Upper lobe of left lung (tissue), 4 donors: ENCODE measurements around the gene HIC1.

ENCODE experiments used
- EP300 ChIP-seq, 4 donors: sonication (generic); formaldehyde crosslinking; IDR thresholded peaks; one replicate each; pipeline ENCODE4 v1.5.1; 2017; ENCODE audit warnings: antibody characterized with exemption in 4 of 4, control low read depth in 2 of 4
- POLR2A ChIP-seq, 4 donors: fragments of 450-650 bp; IDR thresholded peaks; one replicate each; pipeline ENCODE4 v1.5.1; 2016 to 2017; ENCODE audit warnings: antibody characterized with exemption in 4 of 4, mild to moderate bottlenecking in 2 of 4

DNA sequence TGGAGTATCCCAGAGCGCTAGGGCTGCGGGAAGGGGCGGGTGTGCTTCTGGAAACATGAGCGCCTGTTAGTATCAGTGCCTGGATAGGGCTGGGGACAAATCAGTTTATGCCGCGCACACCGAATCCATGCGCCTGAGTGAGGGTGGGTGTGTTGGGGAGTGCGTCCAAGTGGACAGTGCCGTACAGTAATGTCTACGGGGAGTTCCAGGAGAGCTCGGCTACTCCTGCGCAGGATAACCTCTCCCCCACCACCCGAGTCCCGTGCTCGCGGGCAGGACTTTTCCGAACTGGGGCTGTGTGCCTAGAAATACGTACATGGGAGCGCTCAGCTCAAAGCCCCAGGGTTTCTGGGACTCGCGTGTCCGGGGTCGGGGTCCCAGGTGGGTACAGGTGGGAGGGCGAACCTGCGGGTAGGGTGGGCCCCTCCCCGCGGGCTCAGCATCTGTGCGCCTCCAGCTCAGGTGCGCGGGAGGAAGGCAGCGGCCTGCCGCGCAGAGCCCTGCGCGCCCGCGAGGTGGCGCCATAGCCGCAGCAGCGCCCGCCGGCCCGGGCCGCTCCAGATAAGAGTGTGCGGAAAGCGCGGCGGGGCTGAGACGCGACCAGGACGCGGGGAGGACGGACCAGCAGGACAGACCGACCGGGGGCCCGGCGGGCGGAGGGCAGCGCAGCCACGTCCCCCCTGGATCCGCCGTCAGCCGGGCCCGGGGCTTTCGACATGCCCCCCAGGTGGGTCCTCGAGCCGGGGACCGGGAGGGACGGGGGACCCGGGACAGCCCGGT is at the start of gene HIC1:
- TF ChIP-seq POLR2A (IDR thresholded peaks at IDR 0.05) (peak in 2 of 4 donors; percentile 56 to 71), EP300 (IDR thresholded peaks at IDR 0.05) (no peak)
